H1 (cell line): ENCODE data around the gene HDHD3. TPM values are rescaled to one million over a fixed set of nuclear protein-coding genes. Genes with fewer than 3 reads are reported as not detected.

Experiments used
- CTCF ChIA-PET: fragments of 300-600 bp; sonication (Branson Sonifier 250); formaldehyde crosslinking; loops from one replicate; lab custom pipeline; 2021; ENCODE audit not compliant: partially characterized antibody; lab: Charles Lee
- POLR2A ChIA-PET: fragments of 300-600 bp; sonication (Branson Sonifier 250); formaldehyde crosslinking; loops from one replicate; lab custom pipeline; 2021; ENCODE audit warnings: inconsistent platforms; ENCODE audit not compliant: partially characterized antibody; lab: Charles Lee
- DNase-seq, 2 experiments: peaks; one replicate each; pipeline versions ENCODE4 v3.0.0 to v3.0.0-alpha.2; 2010 to 2022; ENCODE audit warnings: low spot score in 2 of 2, low read depth in 1 of 2, mixed read lengths in 1 of 2
- FAIRE-seq: peaks from 2 replicates; lab custom pipeline; 2011; peaks lifted over from hg19 to GRCh38; lab: Jason Lieb, UNC
- H2AFZ ChIP-seq: 2 replicates; pipeline ENCODE4 v1.8.1; 2012; ENCODE audit warnings: low read length, inconsistent platforms
- H2AK5ac ChIP-seq: 2 replicates; pipeline ENCODE4 v1.6.1; 2013; ENCODE audit warnings: low read depth, low read length
- H2BK120ac ChIP-seq: replicated peaks from 2 replicates; pipeline ENCODE3; 2013; ENCODE audit warnings: low read depth, low read length, inconsistent platforms
- H2BK12ac ChIP-seq: 2 replicates; pipeline ENCODE4 v1.6.1; 2013; ENCODE audit warnings: low read depth, low read length
- H2BK15ac ChIP-seq: 2 replicates; pipeline ENCODE4 v1.6.1; 2013; ENCODE audit warnings: low read length
- H2BK20ac ChIP-seq: 2 replicates; pipeline ENCODE4 v1.6.1; 2013; ENCODE audit warnings: low read length
- H2BK5ac ChIP-seq: 2 replicates; pipeline ENCODE4 v1.6.1; 2013; ENCODE audit warnings: low read depth, low read length
- H3K14ac ChIP-seq: 2 replicates; pipeline ENCODE4 v1.6.1; 2013; ENCODE audit warnings: inconsistent platforms; ENCODE audit not compliant: insufficient read length
- H3K18ac ChIP-seq: 2 replicates; pipeline ENCODE4 v1.6.1; 2013; ENCODE audit warnings: low read length; ENCODE audit errors: extremely low read depth
- H3K23ac ChIP-seq: 2 replicates; pipeline ENCODE4 v1.6.1; 2013; ENCODE audit warnings: inconsistent platforms; ENCODE audit not compliant: insufficient read length
- H3K23me2 ChIP-seq: 2 replicates; pipeline ENCODE4 v1.6.1; 2013; ENCODE audit warnings: low read depth, low read length
- H3K27ac ChIP-seq: 2 replicates; pipeline ENCODE4 v1.6.1; 2011; ENCODE audit warnings: low read depth, low read length, inconsistent platforms
- H3K27me3 ChIP-seq, 4 experiments: replicated peaks in 1 of 4; 1 replicate in 1 of 4; 2 replicates in 3 of 4; pipeline versions ENCODE4 v1.6.1 to v1.8.1; 2011 to 2013; ENCODE audit warnings: low read length in 3 of 4, mild to moderate bottlenecking in 3 of 4, inconsistent platforms in 2 of 4, mixed read lengths in 2 of 4, moderate library complexity in 1 of 4; ENCODE audit not compliant: control insufficient read depth in 3 of 4, insufficient read depth in 3 of 4; ENCODE audit errors: extremely low read depth in 1 of 4
- H3K36me3 ChIP-seq, 4 experiments: 2 replicates each; pipeline versions ENCODE4 v1.6.1 to v1.8.1; 2011 to 2013; ENCODE audit warnings: mild to moderate bottlenecking in 4 of 4, low read length in 3 of 4, moderate library complexity in 2 of 4, control low read depth in 1 of 4, inconsistent platforms in 1 of 4; ENCODE audit not compliant: insufficient read depth in 4 of 4, control insufficient read depth in 2 of 4
- H3K4ac ChIP-seq: replicated peaks from 2 replicates; pipeline ENCODE3; 2013; ENCODE audit warnings: low read length, low read depth, mixed read lengths, inconsistent platforms; ENCODE audit not compliant: insufficient read length
- H3K4me1 ChIP-seq, 4 experiments: replicated peaks in 1 of 4; 1 replicate in 1 of 4; 2 replicates in 3 of 4; pipeline versions ENCODE4 v1.6.1 to v1.8.1; 2011 to 2013; ENCODE audit warnings: low read length in 3 of 4, inconsistent platforms in 2 of 4, mixed read lengths in 1 of 4; ENCODE audit not compliant: insufficient read depth in 4 of 4, control insufficient read depth in 3 of 4
- H3K4me2 ChIP-seq, 2 experiments: 2 replicates each; pipeline versions ENCODE4 v1.6.1 to v1.8.1; 2011 to 2013; ENCODE audit warnings: low read depth in 2 of 2, low read length in 2 of 2, control low read depth in 1 of 2, inconsistent platforms in 1 of 2, mild to moderate bottlenecking in 1 of 2; ENCODE audit not compliant: insufficient read depth in 1 of 2
- H3K4me3 ChIP-seq, 4 experiments: fragments of 200-600, 300-600 bp in 1 of 4; sonication (generic), shearing (Covaris generic), sonication (Bioruptor Twin) in 1 of 4; 2 replicates each; pipeline versions ENCODE4 v1.5.1 to v1.8.1; 2011 to 2016; ENCODE audit warnings: low read length in 4 of 4, low read depth in 3 of 4, control low read depth in 2 of 4, inconsistent platforms in 2 of 4, mild to moderate bottlenecking in 2 of 4, mixed read lengths in 1 of 4, moderate library complexity in 1 of 4; ENCODE audit not compliant: insufficient read depth in 2 of 4; ENCODE audit errors: extremely low read depth in 1 of 4
- H3K56ac ChIP-seq: replicated peaks from 2 replicates; pipeline ENCODE3; 2013; ENCODE audit warnings: low read depth, mild to moderate bottlenecking, mixed read lengths, low read length, inconsistent platforms; ENCODE audit not compliant: insufficient read length
- H3K79me1 ChIP-seq: 2 replicates; pipeline ENCODE4 v1.6.1; 2013; ENCODE audit warnings: low read depth, low read length, control low read depth
- H3K79me2 ChIP-seq, 2 experiments: 2 replicates each; pipeline versions ENCODE4 v1.6.1 to v1.8.1; 2012 to 2013; ENCODE audit warnings: low read length in 2 of 2, mild to moderate bottlenecking in 2 of 2, inconsistent platforms in 1 of 2; ENCODE audit not compliant: insufficient read depth in 2 of 2, control insufficient read depth in 1 of 2
- H3K9ac ChIP-seq, 4 experiments: replicated peaks in 1 of 4; 1 replicate in 1 of 4; 2 replicates in 3 of 4; pipeline versions ENCODE4 v1.6.1 to v1.8.1; 2011 to 2013; ENCODE audit warnings: low read depth in 3 of 4, low read length in 3 of 4, control low read depth in 2 of 4, mild to moderate bottlenecking in 2 of 4, moderate library complexity in 2 of 4, inconsistent platforms in 1 of 4; ENCODE audit errors: extremely low read depth in 1 of 4
- H3K9me3 ChIP-seq, 2 experiments: 2 replicates each; pipeline versions ENCODE4 v1.6.1 to v1.8.1; 2012 to 2013; ENCODE audit warnings: mild to moderate bottlenecking in 2 of 2, moderate library complexity in 2 of 2, control low read depth in 1 of 2, inconsistent platforms in 1 of 2, low read depth in 1 of 2, low read length in 1 of 2, mixed read lengths in 1 of 2; ENCODE audit not compliant: insufficient read depth in 2 of 2
- H4K20me1 ChIP-seq, 2 experiments: replicated peaks in 1 of 2; 2 replicates each; pipeline versions ENCODE3 to v1.8.1; 2011 to 2013; ENCODE audit warnings: inconsistent platforms in 2 of 2, low read length in 2 of 2, mild to moderate bottlenecking in 1 of 2; ENCODE audit not compliant: insufficient read depth in 2 of 2, control insufficient read depth in 1 of 2
- H4K5ac ChIP-seq: 2 replicates; pipeline ENCODE4 v1.6.1; 2013; ENCODE audit warnings: low read length, low read depth, mixed read lengths, inconsistent platforms; ENCODE audit not compliant: insufficient read length
- H4K8ac ChIP-seq: 2 replicates; pipeline ENCODE4 v1.8.0; 2013; ENCODE audit warnings: mild to moderate bottlenecking, moderate library complexity, low read length, inconsistent platforms; ENCODE audit not compliant: insufficient read depth; ENCODE audit errors: extremely low read depth
- H4K91ac ChIP-seq: replicated peaks from 2 replicates; pipeline ENCODE3; 2013; ENCODE audit warnings: low read length, mixed read lengths, inconsistent platforms; ENCODE audit not compliant: insufficient read length
- CBX5 ChIP-seq: fragments of 300-800, 300-1000 bp; sonication (generic); IDR thresholded peaks from 2 replicates; pipeline ENCODE4 v1.7.1; 2016; ENCODE audit warnings: antibody characterized with exemption, low read length, low read depth
- EGR1 ChIP-seq: IDR thresholded peaks from 2 replicates; pipeline ENCODE4 v1.6.1; 2011; ENCODE audit warnings: low read depth, low read length, borderline replicate concordance
- EP300 ChIP-seq, 2 experiments: IDR thresholded peaks; 1 replicate in 1 of 2; 2 replicates in 1 of 2; pipeline ENCODE4 v1.6.1; 2011 to 2012; ENCODE audit warnings: low read depth in 2 of 2, low read length in 2 of 2, mild to moderate bottlenecking in 2 of 2, borderline replicate concordance in 1 of 2, inconsistent platforms in 1 of 2, moderate library complexity in 1 of 2
- KDM1A ChIP-seq: fragments of 200-600, 300-600 bp; sonication (generic); IDR thresholded peaks from 2 replicates; pipeline ENCODE4 v1.7.1; 2016; ENCODE audit warnings: mild to moderate bottlenecking, low read length, borderline replicate concordance
- NANOG ChIP-seq: IDR thresholded peaks from 2 replicates; pipeline ENCODE4 v1.6.1; 2011; ENCODE audit warnings: low read length, low read depth, mild to moderate bottlenecking, inconsistent platforms; ENCODE audit not compliant: insufficient read depth, poor library complexity, severe bottlenecking
- PHF8 ChIP-seq: fragments of 200-600 bp; sonication (generic); conservative IDR thresholded peaks from 2 replicates; pipeline ENCODE4 v1.7.1; 2012; ENCODE audit warnings: low read depth, mild to moderate bottlenecking, inconsistent platforms, low read length, moderate library complexity
- USF2 ChIP-seq: IDR thresholded peaks from 2 replicates; pipeline ENCODE4 v1.6.1; 2011; ENCODE audit warnings: low read length, improper control_type of control experiment
- whole genome bisulfite sequencing, 2 experiments: shearing (Covaris generic) in 1 of 2; methylation state at CpG; one replicate each; pipeline versions ENCODE4 v1.1.6 to v1.1.7; 2013 to 2015; ENCODE audit warnings: low lambda C conversion rate in 2 of 2, mixed read lengths in 2 of 2, inconsistent platforms in 1 of 2, low coverage in 1 of 2, missing lambda C conversion rate in 1 of 2; ENCODE audit not compliant: insufficient replicate concordance in 2 of 2, insufficient coverage in 1 of 2, insufficient read length in 1 of 2; ENCODE audit errors: extremely low coverage in 1 of 2, missing lambda C conversion rate in 1 of 2; 5-methylcytosine and 5-hydroxymethylcytosine counted together
- polyA plus RNA-seq, 7 experiments: library from polyadenylated mRNA; depleted of rRNA in 3 of 7; stranded (reverse) in 5 of 7; unstranded in 2 of 7; fragments of >200 nt in 5 of 7; fragments of 200-250 nt in 2 of 7; gene quantifications; 1 replicate in 5 of 7; 2 replicates in 1 of 7; 4 replicates in 1 of 7; pipeline versions ENCODE4 v1.2.1 to v1.2.3, GENCODE V29; 2011 to 2013; ENCODE audit warnings: missing spikeins in 2 of 7, mixed read lengths in 2 of 7
- total RNA-seq: library from RNA; stranded (reverse); fragmentation: NEBNext Ultra II Directional; extraction: Animal tissue kit (Norgen Biotek cat#: 25700); gene quantifications from 2 replicates; pipeline ENCODE4 v1.2.1, GENCODE V29; 2021

HDHD3 gene
- total and polyA plus RNA-seq, 2 of the 8 experiments (the other 6 are each of a cell fraction or from before 2014, with no cell fraction given) = 12.1 to 25.3 TPM

- no peak overlapping the region for H3K27ac ChIP-seq
- no peak overlapping the region for H3K4me3 ChIP-seq
- no peak overlapping the region for H4K5ac ChIP-seq
- no peak overlapping the region for H3K9ac ChIP-seq
- no peak overlapping the region for H3K14ac ChIP-seq
- no peak overlapping the region for H3K4me2 ChIP-seq
- no peaks in the 10 kb centered on the region for H3K36me3 ChIP-seq
- no peaks in the 10 kb centered on the region for H3K79me1 ChIP-seq
- FAIRE-seq = no peak
- no peak overlapping the region for H2BK20ac ChIP-seq
- no peak overlapping the region for H3K18ac ChIP-seq
- H4K20me1 ChIP-seq = no peaks in the 10 kb centered on the region
- H4K8ac ChIP-seq = no peak overlapping the region
- TF ChIP-seq EGR1 (no peak), EP300 (IDR thresholded peaks at IDR 0.05; ENCODE audit: borderline replicate concordance in 1 of 2, low read depth in 2 of 2, low read length in 2 of 2) (no peak), NANOG (no peak), PHF8 (no peak), USF2 (no peak), KDM1A (no peak), CBX5 (no peak)
- H2BK120ac ChIP-seq = no peak overlapping the region
- H3K4ac ChIP-seq = no peak overlapping the region
- no peak overlapping the region for H2BK15ac ChIP-seq
- ChIA-PET CTCF (interaction anchor here (0.6 to 1.2 kb wide), 2 partner anchors 11 to 27 kb away, joined by 3 to 4 read pairs; no protein-coding TSS in a partner anchor), POLR2A (interaction anchor here (0.8 kb wide), 1 partner anchor 12 kb away, joined by 3 read pairs; no protein-coding TSS in a partner anchor)
- no peak overlapping the region for H2BK5ac ChIP-seq
- H3K23me2 ChIP-seq = no peaks in the 10 kb centered on the region
- H3K4me1 ChIP-seq = peaks cover 0 to 3% (median 1%) of the 10 kb centered on the region in 4 experiments; a peak in 1 of 7 replicates
- H3K23ac ChIP-seq = no peak overlapping the region
- H2BK12ac ChIP-seq = no peak overlapping the region
- no peak overlapping the region for H4K91ac ChIP-seq
- no peak overlapping the region for H3K56ac ChIP-seq
- H3K79me2 ChIP-seq = no peaks in the 10 kb centered on the region
- H2AFZ ChIP-seq = no peak overlapping the region
- H3K27me3 ChIP-seq = no peaks in the 10 kb centered on the region
- H3K9me3 ChIP-seq = no peaks in the 10 kb centered on the region
- H2AK5ac ChIP-seq = no peak overlapping the region
- WGBS, 2 experiments = 75% methylated on average over 3 of the region's 3 CpGs; no CpG with 5 or more reads in 1 of the 2 experiments
- no peak for DNase-seq
Observed at GRCh38 chr9:113416149-113416721, 39.4 kb upstream of the HDHD3 start.
